Stomach (tissue), 4 donors: Measurements from ENCODE around the gene RPL22L1.

Experiments
- POLR2A ChIP-seq, 4 donors: fragments of 450-650 bp; IDR thresholded peaks; one replicate each; pipeline ENCODE4 v1.6.1; 2016; ENCODE audit warnings: antibody characterized with exemption in 4 of 4, control low read depth in 2 of 4, mild to moderate bottlenecking in 1 of 4, moderate library complexity in 1 of 4
- TF ChIP-seq, protein P1 (sequence below), 7 experiments: fragments of 450-650 bp in 4 of 7; fragments of 200-600 bp in 3 of 7; sonication (generic) in 3 of 7; IDR thresholded peaks; one replicate each; pipeline ENCODE4 v1.5.1; 2016 to 2019; ENCODE audit warnings: antibody characterized with exemption in 7 of 7, control low read depth in 2 of 7, mild to moderate bottlenecking in 1 of 7

DNA sequence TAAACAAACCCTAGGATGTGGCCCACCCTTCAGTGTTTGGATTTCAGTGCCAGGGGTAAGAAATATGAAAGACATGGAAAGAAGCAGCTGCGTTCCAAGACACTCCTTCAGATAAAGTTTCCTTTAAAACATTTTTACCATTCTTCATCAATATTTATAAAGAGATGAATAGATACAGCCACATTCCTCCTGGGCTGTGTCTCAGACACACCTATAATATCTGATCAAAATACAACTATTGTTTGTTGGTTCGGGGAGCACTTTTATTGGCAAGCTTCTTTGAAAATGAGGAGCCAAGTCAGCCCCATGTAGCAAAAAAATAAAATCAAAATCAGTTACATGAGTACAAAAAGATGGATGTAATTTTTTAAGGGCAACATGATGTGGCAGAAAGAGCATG is 53.2 kb downstream of the RPL22L1 start:
- TF ChIP-seq, protein P1, sequence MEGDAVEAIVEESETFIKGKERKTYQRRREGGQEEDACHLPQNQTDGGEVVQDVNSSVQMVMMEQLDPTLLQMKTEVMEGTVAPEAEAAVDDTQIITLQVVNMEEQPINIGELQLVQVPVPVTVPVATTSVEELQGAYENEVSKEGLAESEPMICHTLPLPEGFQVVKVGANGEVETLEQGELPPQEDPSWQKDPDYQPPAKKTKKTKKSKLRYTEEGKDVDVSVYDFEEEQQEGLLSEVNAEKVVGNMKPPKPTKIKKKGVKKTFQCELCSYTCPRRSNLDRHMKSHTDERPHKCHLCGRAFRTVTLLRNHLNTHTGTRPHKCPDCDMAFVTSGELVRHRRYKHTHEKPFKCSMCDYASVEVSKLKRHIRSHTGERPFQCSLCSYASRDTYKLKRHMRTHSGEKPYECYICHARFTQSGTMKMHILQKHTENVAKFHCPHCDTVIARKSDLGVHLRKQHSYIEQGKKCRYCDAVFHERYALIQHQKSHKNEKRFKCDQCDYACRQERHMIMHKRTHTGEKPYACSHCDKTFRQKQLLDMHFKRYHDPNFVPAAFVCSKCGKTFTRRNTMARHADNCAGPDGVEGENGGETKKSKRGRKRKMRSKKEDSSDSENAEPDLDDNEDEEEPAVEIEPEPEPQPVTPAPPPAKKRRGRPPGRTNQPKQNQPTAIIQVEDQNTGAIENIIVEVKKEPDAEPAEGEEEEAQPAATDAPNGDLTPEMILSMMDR (IDR thresholded peaks at IDR 0.05), result no peak
- TF ChIP-seq POLR2A (IDR thresholded peaks at IDR 0.05), result no peak
